Myocyte (in vitro differentiated cells): ENCODE results near the gene EFNA4. TPM values are rescaled to one million over a fixed set of nuclear protein-coding genes. Genes with fewer than 3 reads are reported as not detected.
"Not testable (repeated sequence)": the region's sequence is repeated elsewhere in the genome, so short reads cannot be mapped to it uniquely, and the experiment has no call there.

ENCODE experiments used
- DNase-seq: peaks from one replicate; pipeline ENCODE4 v3.0.0-alpha.2; 2012; ENCODE audit warnings: low read depth
- total RNA-seq: library from RNA; depleted of rRNA; stranded (reverse); fragments of >200 nt; gene quantifications from 2 replicates; pipeline ENCODE4 v1.2.3, GENCODE V29; 2014

The EFNA4 gene
- total RNA-seq, 1 donor from 2014 or later: 4.9 TPM

DNA sequence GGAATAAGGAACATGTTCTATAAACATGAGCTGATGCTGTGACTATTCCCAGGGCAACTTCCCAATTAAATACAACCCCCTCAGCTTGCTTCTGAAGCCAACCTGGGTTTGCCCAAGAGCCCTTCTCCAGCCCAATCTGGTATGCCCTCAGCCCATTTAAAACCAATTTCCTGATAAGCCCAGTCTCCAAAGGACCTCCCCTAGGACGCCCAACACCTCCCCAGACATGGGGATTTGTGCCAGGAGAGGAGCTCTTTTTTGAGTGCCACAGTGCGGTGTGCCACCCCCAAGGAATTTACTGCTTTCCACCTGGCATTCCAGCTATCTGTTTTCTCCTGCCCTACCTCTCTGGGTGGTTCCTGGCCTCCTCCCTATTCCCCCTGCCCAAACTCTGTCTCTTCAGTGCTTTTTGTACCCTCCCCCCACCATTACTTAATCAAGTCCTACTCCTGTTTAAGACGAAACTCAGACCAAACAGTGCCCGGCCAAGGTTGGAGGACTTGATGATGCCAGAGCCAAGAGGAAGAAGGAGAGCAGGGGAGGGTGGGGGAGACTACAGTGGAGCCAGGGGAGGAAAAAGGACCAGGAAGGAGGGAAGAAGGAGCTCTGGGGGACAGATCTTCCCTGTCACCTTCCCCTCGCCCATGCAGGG is 52.7 kb downstream of the EFNA4 start:
- DNase-seq: no peak

DNA sequence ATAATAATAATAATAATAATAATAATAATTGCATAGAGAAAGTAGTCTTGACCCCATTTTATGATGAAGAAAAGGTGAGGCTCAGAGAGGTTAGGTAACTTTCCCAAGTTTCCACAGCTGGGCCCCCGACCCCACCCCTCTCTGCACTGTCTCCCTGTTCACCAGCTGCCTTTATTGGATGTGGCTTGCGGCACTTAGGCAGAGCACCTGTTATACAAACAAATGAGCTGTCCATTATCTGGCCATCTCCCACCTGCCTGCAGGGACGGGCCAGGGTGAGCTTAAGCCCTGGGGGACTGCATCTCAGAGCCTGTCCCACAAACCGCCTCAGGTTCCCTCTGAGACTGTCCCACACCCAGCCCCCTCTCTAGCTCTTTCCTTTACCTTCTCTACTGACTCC is 54.1 kb downstream of the EFNA4 start:
- DNase-seq: peak; percentile 53

DNA sequence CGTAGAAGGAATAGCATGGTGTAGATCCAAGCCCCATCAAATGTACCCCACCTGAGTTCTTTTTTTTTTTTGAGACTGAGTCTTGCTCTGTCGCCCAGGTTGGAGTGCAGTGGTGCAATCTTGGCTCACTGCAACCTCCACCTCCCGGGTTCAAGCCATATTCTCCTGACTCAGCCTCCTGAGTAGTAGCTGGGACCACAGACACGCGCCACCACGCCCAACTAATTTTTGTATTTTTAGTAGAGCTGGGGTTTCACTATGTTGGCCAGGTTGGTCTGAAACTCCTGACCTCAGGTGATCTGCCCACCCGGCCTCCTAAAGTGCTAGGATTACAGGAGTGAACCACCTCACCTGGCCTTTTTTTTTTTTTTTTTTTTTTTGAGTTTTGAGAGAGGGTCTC is 54.5 kb downstream of the EFNA4 start:
- not testable (repeated sequence) for DNase-seq

Other genes starting within 250 kb of the EFNA4 start
- gene KCNN3, start 193.5 kb upstream of the EFNA4 start, total RNA-seq: 30.8 and 41.3 TPM in 2 replicates
- 10.9 and 11.3 TPM in 2 replicates for gene PMVK, start 127.0 kb upstream of the EFNA4 start, total RNA-seq
- 535 and 641 TPM in 2 replicates for gene PBXIP1, start 107.6 kb upstream of the EFNA4 start, total RNA-seq
- 25.8 and 31.0 TPM in 2 replicates for gene PYGO2, start 102.0 kb upstream of the EFNA4 start, total RNA-seq
- 165 and 171 TPM in 2 replicates for gene SHC1, start 93.0 kb upstream of the EFNA4 start, total RNA-seq
- 26.6 and 33.5 TPM in 2 replicates for gene CKS1B, start 89.1 kb upstream of the EFNA4 start, total RNA-seq
- 27.2 and 28.1 TPM in 2 replicates for gene FLAD1, start 80.4 kb upstream of the EFNA4 start, total RNA-seq
- not detected in 2 replicates for gene LENEP, start 70.2 kb upstream of the EFNA4 start, total RNA-seq
- 24.6 and 26.6 TPM in 2 replicates for gene ZBTB7B, start 60.9 kb upstream of the EFNA4 start, total RNA-seq
- gene DCST2, start 30.0 kb upstream of the EFNA4 start, total RNA-seq: not detected in 2 replicates
- gene DCST1, start 29.9 kb upstream of the EFNA4 start, total RNA-seq: not detected in 2 replicates
- 27.3 and 33.3 TPM in 2 replicates for gene ADAM15, start 12.4 kb upstream of the EFNA4 start, total RNA-seq
- 0.56 and 0.88 TPM in 2 replicates for gene EFNA3, start 15.1 kb downstream of the EFNA4 start, total RNA-seq
- gene EFNA1, start 64.1 kb downstream of the EFNA4 start, total RNA-seq: 0.59 and 1.4 TPM in 2 replicates
- gene SLC50A1, start 72.1 kb downstream of the EFNA4 start, total RNA-seq: 12.2 and 13.4 TPM in 2 replicates
- gene DPM3, start 76.8 kb downstream of the EFNA4 start, total RNA-seq: 83.9 and 90.0 TPM in 2 replicates
- gene KRTCAP2, start 109.6 kb downstream of the EFNA4 start, total RNA-seq: 51.3 and 81.4 TPM in 2 replicates
- 0.62 and 0.94 TPM in 2 replicates for gene TRIM46, start 110.1 kb downstream of the EFNA4 start, total RNA-seq
- gene THBS3, start 144.2 kb downstream of the EFNA4 start, total RNA-seq: 40.9 and 52.1 TPM in 2 replicates
- 15.1 and 18.8 TPM in 2 replicates for gene MTX1, start 145.0 kb downstream of the EFNA4 start, total RNA-seq
- gene ENTREP3, start 191.7 kb downstream of the EFNA4 start, total RNA-seq: 7.5 and 13.1 TPM in 2 replicates
- 106 and 130 TPM in 2 replicates for gene SCAMP3, start 198.6 kb downstream of the EFNA4 start, total RNA-seq
- gene CLK2, start 209.8 kb downstream of the EFNA4 start, total RNA-seq: 24.8 and 26.8 TPM in 2 replicates
- 2.1 and 3.0 TPM in 2 replicates for gene HCN3, start 213.7 kb downstream of the EFNA4 start, total RNA-seq
- gene PKLR, start 237.7 kb downstream of the EFNA4 start, total RNA-seq: not detected in 2 replicates
- 369 and 536 TPM in 2 replicates for gene FDPS, start 245.1 kb downstream of the EFNA4 start, total RNA-seq